ENCODE measurements around the gene IKZF2.

Gene IKZF2

GRCh38 chr2:212953170-212953920 is 198.1 kb downstream of the IKZF2 start:
- DNase-seq = no peak

GRCh38 chr2:212949786-212950185 is 201.6 kb downstream of the IKZF2 start:
- DNase-seq = no peak

Measured in activated gamma-delta T cell (primary cell).